LHCN-M2 (cell line): ENCODE data around the gene RNF167. TPM values are rescaled to one million over a fixed set of nuclear protein-coding genes. Genes with fewer than 3 reads are reported as not detected.
"Not testable (repeated sequence)": the region's sequence is repeated elsewhere in the genome, so short reads cannot be mapped to it uniquely, and the experiment has no call there.

Experiments used
- DNase-seq: peaks from one replicate; pipeline ENCODE4 v3.0.0-alpha.2; 2012; ENCODE audit warnings: low read depth
- total RNA-seq: library from RNA; depleted of rRNA; stranded (reverse); fragments of >200 nt; gene quantifications from 2 replicates; pipeline ENCODE4 v1.2.3, GENCODE V29; 2014

The RNF167 gene
- total RNA-seq, 1 experiment from 2014 or later: 34.4 TPM

DNA sequence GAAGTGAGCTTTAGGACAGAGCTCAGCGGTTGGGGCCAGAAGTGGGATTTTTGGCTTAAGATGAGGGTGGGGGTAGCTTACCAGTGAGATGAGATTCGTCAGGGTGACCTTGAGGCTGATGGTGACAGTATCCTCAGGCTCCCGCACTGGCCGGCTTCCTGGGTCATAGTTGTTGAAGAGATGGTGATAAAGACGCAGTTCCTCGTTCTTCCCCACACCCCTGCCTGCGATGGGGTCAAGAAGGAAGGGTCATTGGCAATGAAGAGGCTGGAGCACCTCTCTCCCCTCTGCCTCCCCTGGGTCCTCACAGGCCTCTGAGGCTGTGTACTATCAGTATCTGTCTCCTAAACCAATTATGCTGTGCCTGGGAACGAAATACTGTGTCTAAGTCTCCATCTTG lies 37.5 kb upstream of the RNF167 start:
- DNase-seq: no peak

DNA sequence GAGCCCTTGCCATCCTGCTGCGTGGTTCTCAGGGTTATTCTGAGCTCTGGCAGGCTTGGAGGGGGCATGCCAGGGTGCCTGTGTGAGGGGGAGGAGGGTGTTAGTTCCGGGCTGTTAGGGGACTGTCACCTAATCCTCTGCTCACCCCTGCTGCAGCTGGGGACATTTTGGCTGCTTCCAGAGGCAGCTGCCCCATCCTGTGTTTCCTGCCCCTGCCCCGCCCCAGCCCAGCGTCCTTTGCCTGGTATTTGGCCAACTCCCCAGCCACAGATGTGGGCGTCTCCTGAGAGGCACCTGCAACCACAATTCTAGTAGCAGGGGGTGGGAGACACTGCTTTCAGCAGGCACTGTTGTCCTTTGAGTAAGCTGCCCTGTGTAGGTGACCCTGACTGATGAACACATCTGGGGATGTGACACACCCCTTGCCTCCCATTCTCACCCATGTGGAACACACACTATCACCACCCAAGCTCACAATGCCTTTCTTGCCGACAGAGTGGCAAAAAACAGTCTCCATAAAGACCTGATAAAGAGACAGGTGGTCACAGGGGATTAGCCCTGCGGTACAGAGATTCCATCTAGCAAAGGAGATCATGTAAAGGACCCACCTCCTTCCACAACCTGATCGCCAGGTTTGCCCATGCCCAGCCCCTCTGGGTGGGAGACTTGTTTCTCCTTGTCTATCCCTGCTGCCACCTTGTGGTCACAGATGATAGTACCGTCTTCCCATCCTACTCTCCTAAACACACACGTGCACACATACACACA lies 36.8 kb upstream of the RNF167 start, which contains the start of gene CHRNE:
Gene CHRNE, minus strand, starts transcription at position 48 of the 768 bp plus-strand sequence. Its CDS starts 35 bp downstream, at position 13.
- DNase-seq: peak; percentile 57

DNA sequence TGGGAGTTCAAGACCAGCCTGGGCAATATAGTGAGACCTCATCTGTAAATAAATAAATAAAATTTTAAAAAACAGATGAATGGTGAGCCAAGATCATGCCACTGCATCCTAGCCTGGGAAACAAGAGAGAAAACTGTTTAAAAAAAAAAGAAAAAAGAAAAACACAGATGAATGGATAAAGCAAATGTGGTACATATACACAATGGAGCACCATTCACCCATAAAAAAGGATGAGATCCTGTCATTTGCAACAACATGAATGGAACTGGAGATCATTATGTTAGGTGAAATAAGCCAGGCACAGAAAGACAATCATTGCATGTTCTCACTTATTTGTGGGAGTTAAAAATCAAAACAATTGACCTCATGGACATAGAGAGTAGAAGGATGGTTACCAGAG lies 33.4 kb upstream of the RNF167 start:
- DNase-seq: not testable (repeated sequence)

DNA sequence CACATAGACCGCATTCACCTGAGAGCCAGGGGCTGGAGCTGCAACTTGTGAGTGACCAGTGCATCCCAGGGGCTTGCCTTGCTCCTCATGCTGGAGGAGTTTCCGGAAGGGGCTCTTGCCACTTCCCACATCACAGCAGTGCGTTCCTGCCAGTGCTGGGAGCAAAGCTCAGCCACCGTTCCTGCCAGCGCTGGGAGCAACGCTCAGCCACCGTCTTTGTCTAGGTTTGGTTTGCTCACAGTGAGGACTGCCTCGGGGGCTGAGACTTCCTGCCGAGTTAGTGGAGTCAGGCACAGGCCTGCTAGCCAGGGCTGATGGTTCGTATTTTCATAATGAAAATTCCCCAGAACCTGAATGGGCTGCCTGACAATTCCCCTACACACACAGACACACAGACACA lies 31.8 kb upstream of the RNF167 start:
- no peak for DNase-seq

DNA sequence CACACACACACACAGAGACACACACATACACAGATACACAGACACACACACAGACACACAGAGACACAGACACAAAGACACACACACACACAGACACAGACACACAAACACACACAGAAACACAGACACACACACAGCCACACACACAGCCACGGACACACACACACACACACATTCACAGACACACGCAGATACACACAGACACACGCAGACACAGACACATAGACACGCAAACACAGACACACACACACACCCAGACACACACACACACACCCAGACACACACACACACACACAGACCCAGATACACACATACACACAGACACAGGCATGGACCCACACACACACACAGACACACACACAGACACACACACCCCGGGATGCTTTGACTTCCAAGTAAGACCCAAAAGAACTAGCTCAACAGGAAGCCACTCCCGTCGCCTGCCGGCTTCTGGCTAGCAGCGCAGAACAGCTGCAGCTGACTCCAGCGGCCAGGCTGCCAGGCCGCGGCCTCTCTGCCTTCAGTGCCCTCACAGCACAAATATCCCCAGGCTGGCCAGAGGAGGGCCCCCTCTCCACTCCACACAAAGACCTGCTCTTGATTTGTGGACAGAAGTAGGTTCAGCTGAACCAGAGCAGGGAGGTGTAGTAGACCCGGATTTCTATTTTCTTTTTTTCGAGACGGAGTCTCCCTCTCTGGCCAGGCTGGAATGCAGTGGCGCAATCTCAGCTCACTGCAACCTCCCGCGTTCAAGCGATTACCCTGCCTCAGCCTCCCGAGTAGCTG lies 31.2 kb upstream of the RNF167 start:
- DNase-seq: peak; percentile 96

DNA sequence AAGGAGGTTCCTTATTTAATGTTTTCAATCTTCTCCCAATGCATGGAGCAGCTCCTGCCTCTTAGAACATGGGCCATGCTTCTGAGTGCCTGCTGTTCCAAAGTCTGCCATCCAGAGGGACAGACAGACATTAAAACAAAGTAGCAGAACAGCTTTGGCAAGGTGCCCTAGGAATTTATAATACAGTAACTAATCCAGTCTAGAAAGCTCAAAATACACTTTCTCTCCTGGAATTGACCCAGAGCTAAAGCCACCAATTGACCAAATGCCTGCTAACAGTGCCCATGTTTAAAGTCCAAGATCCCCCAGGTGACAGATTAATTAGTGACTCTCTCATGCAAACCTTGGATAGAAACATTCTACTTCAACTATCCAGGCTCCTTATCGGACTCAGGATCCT lies 26.1 kb upstream of the RNF167 start:
- DNase-seq: peak; percentile 28

DNA sequence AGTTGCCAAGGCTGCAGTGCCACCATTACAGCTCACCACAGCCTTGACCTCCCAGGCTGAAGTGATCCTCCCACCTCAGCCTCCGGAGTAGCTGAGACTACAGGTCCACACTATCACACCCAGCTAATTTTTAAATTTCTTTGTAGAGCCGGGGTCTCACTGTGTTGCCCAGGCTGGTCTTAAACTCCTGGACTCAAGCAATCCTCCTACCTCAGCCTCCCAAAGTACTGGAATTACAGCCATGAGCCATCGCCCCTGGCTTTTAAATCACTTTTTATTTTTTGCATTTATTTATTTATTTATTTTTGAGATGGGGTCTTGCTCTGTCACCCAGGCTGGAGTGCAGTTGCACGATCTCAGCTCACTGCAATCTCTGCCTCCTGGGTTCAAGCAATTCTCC lies 25.5 kb upstream of the RNF167 start:
- DNase-seq: not testable (repeated sequence)

DNA sequence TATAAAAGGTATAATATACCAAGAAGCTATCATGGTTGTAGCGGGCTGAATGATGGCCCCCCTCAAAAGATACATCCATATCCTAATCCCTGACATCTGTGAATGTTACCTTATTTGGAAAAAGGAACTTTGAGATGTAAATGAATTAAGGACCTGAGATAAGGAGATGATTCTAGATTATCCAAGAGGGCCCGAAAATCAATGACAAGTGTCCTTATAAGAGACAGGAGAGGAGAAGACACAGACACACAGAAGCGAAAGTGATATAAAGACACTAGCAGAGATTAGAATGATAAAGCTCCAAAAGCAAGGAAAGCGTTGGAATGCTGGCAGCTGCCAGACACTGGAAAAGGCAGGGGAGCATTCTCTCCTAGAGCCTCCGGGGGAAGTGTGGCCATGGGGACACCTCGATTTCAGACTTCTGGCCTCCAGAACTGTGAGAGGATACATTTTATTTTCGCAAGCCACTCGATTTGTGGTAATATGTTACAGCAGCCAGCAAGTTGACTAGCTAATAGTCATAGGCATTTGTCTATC lies 20.5 kb upstream of the RNF167 start:
- DNase-seq: no peak

DNA sequence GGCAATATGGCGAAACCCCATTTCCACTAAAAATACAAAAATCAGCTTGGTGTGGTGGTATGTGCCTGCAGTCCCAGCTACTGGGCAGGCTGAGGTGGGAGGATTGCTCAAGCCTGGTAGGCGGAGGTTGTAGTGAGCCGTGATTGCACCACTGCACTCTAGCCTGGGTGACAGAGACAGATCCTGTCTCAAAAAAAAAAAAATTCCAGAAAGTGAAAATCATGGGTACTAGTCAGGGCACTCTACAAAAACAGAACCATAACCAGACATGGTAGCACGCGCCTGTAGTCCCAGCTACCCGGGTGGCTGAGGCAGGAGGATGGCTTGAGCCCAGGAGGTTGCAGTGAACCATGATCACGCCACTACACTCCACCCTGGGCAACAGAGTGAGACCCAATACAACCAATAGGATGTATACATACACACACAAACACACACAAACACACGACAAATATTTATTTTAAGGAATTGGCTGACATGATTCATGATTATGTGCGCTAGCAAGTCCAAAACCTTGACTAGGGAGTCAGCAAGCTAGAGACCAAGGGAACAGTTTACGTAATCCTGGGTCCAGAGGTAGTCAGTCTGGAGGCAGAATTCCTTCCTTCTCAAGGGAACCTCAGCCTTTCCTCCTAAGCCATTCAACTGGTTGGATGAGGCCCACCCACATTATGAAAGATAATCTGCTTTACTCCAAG lies 19.6 kb upstream of the RNF167 start:
- no peak for DNase-seq

DNA sequence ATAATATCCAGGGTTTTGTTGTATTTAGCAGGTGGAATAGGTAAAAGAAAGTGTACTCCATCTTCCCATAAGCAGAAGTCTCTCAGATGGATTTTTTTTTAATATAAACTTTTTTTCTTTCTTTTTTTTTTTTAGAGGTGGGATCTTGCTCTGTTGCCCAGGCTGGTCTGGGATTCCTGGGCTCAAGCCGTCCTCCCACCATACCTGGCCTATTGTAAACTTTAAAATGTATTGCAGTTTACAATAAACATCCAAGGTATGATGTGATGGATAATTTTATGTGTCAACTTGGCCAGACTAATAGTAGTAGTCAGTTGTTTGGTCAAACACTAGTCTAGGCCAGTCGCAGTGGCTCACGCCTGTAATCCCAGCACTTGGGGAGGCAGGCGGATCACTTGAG lies 18.7 kb upstream of the RNF167 start:
- no peak for DNase-seq

DNA sequence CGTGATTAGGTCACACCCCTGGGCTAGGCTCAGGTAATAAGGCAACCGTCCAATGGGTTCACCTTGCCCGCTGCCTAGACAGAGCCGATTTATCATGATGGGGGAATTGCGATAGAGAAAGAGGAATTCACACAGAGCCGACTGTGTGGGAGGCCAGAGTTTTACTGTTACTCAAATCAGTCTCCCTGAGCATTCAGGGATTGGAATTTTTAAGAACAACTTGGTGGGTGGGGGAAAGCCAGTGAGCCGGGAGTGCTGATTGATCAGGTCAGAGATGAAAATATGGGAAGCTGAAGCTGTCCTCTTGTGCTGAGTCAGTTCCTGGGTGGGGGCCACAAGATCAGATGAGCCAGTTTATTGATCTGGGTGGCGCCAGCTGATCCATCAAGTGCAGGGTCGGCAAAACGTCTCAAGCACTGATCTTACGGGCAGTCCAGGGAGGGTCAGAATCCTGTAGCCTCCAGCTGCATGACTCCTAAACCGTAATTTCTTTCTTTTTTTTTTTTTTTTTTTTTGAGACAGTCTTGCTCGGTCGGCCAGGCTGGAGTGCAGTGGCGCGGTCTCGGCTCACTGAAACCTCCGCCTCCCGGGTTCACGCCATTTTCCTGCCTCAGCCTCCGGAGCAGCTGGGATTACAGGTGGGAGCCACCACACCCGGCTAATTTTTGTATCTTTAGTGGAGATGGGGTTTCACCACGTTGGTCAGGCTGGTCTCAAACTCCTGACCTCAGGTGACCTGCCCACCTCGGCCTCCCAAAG lies 13.3 kb upstream of the RNF167 start:
- DNase-seq: not testable (repeated sequence)

DNA sequence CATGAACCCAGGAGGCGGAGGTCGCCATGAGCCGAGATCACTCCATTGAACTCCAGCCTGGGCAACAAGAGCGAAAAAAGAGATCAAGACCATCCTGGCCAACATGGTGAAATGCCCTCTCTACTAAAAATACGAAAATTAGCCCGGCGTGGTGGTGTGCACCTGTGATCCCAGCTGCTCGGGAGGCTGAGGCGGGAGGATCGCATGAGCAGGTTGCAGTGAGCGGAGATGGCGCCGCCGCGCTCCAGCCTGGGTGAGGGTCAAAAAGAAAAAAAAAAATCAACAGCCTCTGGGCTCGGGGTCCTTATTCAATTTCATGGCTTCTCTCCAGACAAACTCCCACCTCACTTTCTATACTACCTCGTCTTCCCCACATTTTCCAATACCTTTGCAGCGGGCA lies 11.2 kb upstream of the RNF167 start:
- DNase-seq: no peak

DNA sequence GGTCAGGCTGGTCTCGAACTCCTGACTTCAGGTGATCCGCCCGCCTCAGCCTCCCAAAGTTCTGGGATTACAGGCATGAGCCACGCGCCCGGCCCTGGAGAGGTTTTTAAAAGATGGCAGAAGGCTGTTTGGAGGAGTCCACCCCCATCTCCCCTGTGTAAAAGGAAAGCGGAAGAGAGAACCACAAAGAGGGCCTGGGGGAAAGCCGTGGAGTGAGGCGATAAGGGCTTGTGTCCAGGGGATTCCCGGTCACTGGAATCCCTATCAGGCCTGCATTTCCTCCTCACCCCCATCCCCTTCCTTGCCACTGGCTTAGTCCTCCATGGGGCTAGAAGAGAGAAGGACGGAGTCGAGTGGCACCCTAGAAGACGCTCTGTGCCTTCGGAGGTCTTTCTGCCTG lies 8.1 kb upstream of the RNF167 start, which contains the start of gene GP1BA:
Gene GP1BA, plus strand, starts transcription at position 315 of the 400 bp plus-strand sequence. CDS start 328 bp downstream, outside the sequence.
- DNase-seq: no peak

DNA sequence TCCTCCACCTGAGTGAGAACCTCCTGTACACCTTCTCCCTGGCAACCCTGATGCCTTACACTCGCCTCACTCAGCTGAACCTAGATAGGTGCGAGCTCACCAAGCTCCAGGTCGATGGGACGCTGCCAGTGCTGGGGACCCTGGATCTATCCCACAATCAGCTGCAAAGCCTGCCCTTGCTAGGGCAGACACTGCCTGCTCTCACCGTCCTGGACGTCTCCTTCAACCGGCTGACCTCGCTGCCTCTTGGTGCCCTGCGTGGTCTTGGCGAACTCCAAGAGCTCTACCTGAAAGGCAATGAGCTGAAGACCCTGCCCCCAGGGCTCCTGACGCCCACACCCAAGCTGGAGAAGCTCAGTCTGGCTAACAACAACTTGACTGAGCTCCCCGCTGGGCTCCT lies 7.3 kb upstream of the RNF167 start:
- DNase-seq: no peak

DNA sequence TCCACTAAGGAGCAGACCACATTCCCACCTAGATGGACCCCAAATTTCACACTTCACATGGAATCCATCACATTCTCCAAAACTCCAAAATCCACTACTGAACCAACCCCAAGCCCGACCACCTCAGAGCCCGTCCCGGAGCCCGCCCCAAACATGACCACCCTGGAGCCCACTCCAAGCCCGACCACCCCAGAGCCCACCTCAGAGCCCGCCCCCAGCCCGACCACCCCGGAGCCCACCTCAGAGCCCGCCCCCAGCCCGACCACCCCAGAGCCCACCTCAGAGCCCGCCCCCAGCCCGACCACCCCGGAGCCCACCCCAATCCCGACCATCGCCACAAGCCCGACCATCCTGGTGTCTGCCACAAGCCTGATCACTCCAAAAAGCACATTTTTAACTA lies 6.4 kb upstream of the RNF167 start:
- DNase-seq: no peak

DNA sequence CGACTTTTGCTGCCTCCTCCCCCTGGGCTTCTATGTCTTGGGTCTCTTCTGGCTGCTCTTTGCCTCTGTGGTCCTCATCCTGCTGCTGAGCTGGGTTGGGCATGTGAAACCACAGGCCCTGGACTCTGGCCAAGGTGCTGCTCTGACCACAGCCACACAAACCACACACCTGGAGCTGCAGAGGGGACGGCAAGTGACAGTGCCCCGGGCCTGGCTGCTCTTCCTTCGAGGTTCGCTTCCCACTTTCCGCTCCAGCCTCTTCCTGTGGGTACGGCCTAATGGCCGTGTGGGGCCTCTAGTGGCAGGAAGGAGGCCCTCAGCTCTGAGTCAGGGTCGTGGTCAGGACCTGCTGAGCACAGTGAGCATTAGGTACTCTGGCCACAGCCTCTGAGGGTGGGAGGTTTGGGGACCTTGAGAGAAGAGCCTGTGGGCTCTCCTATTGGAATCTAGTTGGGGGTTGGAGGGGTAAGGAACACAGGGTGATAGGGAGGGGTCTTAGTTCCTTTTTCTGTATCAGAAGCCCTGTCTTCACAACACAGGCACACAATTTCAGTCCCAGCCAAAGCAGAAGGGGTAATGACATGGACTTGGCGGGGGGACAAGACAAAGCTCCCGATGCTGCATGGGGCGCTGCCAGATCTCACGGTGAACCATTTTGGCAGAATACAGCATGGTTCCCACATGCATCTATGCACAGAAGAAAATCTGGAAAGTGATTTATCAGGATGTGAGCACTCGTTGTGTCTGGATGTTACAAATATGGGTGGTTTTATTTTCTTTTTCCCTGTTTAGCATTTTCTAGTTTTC lies 5.7 kb upstream of the RNF167 start:
- peak; percentile 58 for DNase-seq

DNA sequence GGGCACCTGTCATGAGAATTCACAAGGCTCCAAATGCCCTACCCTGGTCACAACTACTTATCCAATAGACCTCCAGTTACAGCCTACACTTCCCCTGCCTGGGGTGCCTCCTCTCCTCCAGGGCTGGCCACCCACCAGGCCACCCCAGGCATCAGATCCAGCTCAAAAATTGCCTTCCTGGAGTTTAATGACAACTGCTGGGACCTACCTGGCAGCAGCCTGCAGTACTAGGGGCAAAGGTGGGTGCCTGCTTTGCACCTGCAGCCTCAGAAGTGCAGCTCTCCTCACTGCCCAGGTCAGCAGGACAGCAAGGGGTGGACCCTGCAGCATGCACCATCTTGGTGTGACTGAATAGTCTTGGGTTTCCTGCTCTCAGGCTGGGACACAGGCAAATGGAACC lies 4.4 kb upstream of the RNF167 start:
- DNase-seq: no peak

DNA sequence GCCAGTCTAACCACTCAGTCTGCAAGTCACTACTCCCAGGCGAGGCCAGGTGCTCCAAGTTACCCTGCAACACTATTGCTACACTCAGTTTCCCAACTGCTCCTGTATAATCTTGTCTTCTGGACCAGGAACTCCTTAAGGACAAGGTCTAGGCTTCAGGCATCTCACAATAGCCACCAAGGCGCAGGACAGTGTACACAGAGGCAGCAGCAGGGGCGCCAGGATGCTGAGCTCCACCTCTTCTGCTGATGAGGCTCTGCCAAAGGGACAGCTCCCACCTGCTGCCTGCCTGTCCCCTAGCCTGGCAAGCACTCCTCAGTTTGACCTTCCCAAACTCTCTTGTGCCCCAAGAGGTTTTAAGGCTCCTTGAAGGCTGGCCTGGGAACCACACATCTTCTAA lies 3.6 kb upstream of the RNF167 start:
- DNase-seq: no peak

DNA sequence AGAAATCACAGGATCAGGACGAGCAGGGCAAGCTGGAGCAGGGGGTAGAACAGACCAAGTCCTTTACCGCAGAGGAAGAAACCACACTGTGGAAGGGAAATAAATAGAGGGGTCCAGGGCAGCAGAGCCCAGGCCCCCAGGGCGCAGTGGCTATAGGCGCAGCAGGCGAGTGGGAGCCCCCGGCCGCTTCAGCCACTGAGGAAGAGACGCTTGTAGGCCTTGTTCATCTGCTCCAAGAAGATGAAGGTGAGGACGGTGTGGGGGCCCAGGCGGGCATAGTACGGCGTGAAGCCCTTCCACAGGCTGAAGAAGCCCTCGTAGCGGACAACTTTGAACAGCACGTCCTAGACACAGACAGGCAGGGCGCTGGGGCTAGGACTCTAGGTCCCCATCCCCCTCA lies 2.5 kb upstream of the RNF167 start:
- DNase-seq: no peak

DNA sequence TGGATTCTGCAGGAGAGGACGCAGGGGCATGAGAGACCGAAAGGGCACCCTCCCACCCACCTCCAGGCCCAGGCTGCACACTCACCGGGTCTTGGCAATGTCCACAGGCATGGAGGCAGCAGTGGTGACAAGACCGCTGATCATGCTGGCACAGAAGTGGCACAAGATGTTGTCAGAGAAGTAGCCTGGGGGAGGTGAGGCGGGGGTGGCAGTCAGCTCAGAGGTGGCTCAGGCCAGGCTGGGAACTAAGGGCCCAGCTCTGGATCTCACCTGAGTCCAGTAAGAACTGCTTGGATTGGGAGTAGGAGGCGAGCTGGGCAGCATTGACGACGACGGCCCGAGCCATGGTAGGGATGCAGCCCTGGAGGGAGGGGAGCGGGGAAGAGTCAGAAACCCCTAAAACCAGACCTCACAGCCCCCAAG lies 2.0 kb upstream of the RNF167 start:
- DNase-seq: no peak
